HEK293 (cell line): ENCODE results near the gene ADM2.

Source experiments
- CTCF ChIA-PET: fragments of 350-600 bp; formaldehyde crosslinking; extraction: SDS; loops from one replicate; lab custom pipeline; 2021; ENCODE audit warnings: antibody characterized with exemption; lab: Yijun Ruan, JAX
- POLR2A ChIA-PET: fragments of 300-600 bp; formaldehyde crosslinking; extraction: SDS; loops from one replicate; lab custom pipeline; 2020; ENCODE audit warnings: antibody characterized with exemption, inconsistent platforms; lab: Yijun Ruan, JAX
- H3K27ac ChIP-seq: fragments of 200-500 bp; sonication (Bioruptor generic); 2 replicates; pipeline ENCODE4 v1.5.1; 2014; ENCODE audit warnings: low read depth, low read length, control low read depth, inconsistent platforms; ENCODE audit errors: extremely low read depth
- H3K36me3 ChIP-seq, 2 experiments: fragments of 200-500 bp in 1 of 2; sonication (Bioruptor generic) in 1 of 2; 1 replicate in 1 of 2; 2 replicates in 1 of 2; pipeline ENCODE4 v1.5.1; 2014 to 2017; ENCODE audit warnings: inconsistent platforms in 2 of 2, low read length in 2 of 2; ENCODE audit not compliant: control insufficient read depth in 2 of 2, insufficient read depth in 1 of 2
- H3K4me1 ChIP-seq: fragments of 200-500 bp; sonication (Bioruptor generic); 2 replicates; pipeline ENCODE4 v1.5.1; 2014; ENCODE audit warnings: mild to moderate bottlenecking, low read length, inconsistent platforms; ENCODE audit not compliant: control insufficient read depth, insufficient read depth
- H3K4me3 ChIP-seq: 2 replicates; pipeline ENCODE4 v1.5.1; 2011; ENCODE audit warnings: low read depth, mild to moderate bottlenecking, control low read depth, low read length, moderate library complexity
- H3K9me3 ChIP-seq: fragments of 200-500 bp; sonication (Bioruptor generic); 2 replicates; pipeline ENCODE4 v1.5.1; 2014; ENCODE audit warnings: low read depth, low read length, inconsistent platforms; ENCODE audit not compliant: control insufficient read depth, insufficient read depth
- AEBP2 ChIP-seq: fragments of 450-650 bp; formaldehyde crosslinking; IDR thresholded peaks from 2 replicates; pipeline ENCODE4 v1.5.1; 2016; ENCODE audit warnings: missing biosample characterization, missing genetic modification characterization, borderline replicate concordance
- GLIS1 ChIP-seq: fragments of 450-650 bp; formaldehyde crosslinking; IDR thresholded peaks from 2 replicates; pipeline ENCODE4 v1.5.1; 2016; ENCODE audit warnings: missing biosample characterization, missing genetic modification characterization
- MZF1 ChIP-seq: fragments of 450-650 bp; formaldehyde crosslinking; IDR thresholded peaks from 2 replicates; pipeline ENCODE4 v1.5.1; 2017; ENCODE audit warnings: missing biosample characterization, missing genetic modification characterization, borderline replicate concordance
- PRDM10 ChIP-seq: fragments of 450-650 bp; formaldehyde crosslinking; IDR thresholded peaks from 2 replicates; pipeline ENCODE4 v1.5.1; 2016; ENCODE audit warnings: missing biosample characterization, missing genetic modification characterization
- PRDM6 ChIP-seq: fragments of 450-650 bp; formaldehyde crosslinking; IDR thresholded peaks from 2 replicates; pipeline ENCODE4 v1.5.1; 2017; ENCODE audit warnings: missing biosample characterization, missing genetic modification characterization
- SALL2 ChIP-seq: fragments of 450-650 bp; formaldehyde crosslinking; IDR thresholded peaks from 2 replicates; pipeline ENCODE4 v1.5.0; 2017; ENCODE audit warnings: missing biosample characterization, mild to moderate bottlenecking, missing genetic modification characterization, borderline replicate concordance
- SCRT2 ChIP-seq: fragments of 450-650 bp; formaldehyde crosslinking; IDR thresholded peaks from 2 replicates; pipeline ENCODE4 v1.5.1; 2016; ENCODE audit warnings: missing biosample characterization, missing genetic modification characterization
- ZBTB17 ChIP-seq: fragments of 450-650 bp; formaldehyde crosslinking; IDR thresholded peaks from 2 replicates; pipeline ENCODE4 v1.5.1; 2016; ENCODE audit warnings: missing biosample characterization, missing genetic modification characterization
- ZBTB20 ChIP-seq: fragments of 450-650 bp; formaldehyde crosslinking; IDR thresholded peaks from 2 replicates; pipeline ENCODE4 v1.5.1; 2016; ENCODE audit warnings: missing biosample characterization, missing genetic modification characterization
- ZBTB44 ChIP-seq: fragments of 450-650 bp; IDR thresholded peaks from 2 replicates; pipeline ENCODE4 v1.5.1; 2018; ENCODE audit warnings: missing biosample characterization, mild to moderate bottlenecking, missing genetic modification characterization
- ZBTB48 ChIP-seq: fragments of 450-650 bp; formaldehyde crosslinking; IDR thresholded peaks from 2 replicates; pipeline ENCODE4 v1.5.1; 2016; ENCODE audit warnings: missing biosample characterization, missing genetic modification characterization
- ZBTB8A ChIP-seq: fragments of 450-650 bp; formaldehyde crosslinking; IDR thresholded peaks from 2 replicates; pipeline ENCODE4 v1.5.1; 2016; ENCODE audit warnings: missing biosample characterization, missing genetic modification characterization
- ZFHX2 ChIP-seq: fragments of 450-650 bp; formaldehyde crosslinking; conservative IDR thresholded peaks from 2 replicates; pipeline ENCODE4 v1.5.1; 2016; ENCODE audit warnings: missing biosample characterization, missing genetic modification characterization
- ZIC2 ChIP-seq: fragments of 450-650 bp; formaldehyde crosslinking; IDR thresholded peaks from 2 replicates; pipeline ENCODE4 v1.5.1; 2016; ENCODE audit warnings: missing biosample characterization, missing genetic modification characterization
- ZNF10 ChIP-seq: fragments of 450-650 bp; formaldehyde crosslinking; IDR thresholded peaks from 2 replicates; pipeline ENCODE4 v1.5.1; 2017; ENCODE audit warnings: missing biosample characterization, missing genetic modification characterization
- ZNF114 ChIP-seq: fragments of 450-650 bp; formaldehyde crosslinking; IDR thresholded peaks from 2 replicates; pipeline ENCODE4 v1.5.0; 2017; ENCODE audit warnings: missing biosample characterization, missing genetic modification characterization
- ZNF248 ChIP-seq: fragments of 450-650 bp; formaldehyde crosslinking; IDR thresholded peaks from 2 replicates; pipeline ENCODE4 v1.5.1; 2017; ENCODE audit warnings: missing biosample characterization, missing genetic modification characterization
- ZNF350 ChIP-seq: fragments of 450-650 bp; formaldehyde crosslinking; IDR thresholded peaks from 2 replicates; pipeline ENCODE4 v1.5.0; 2017; ENCODE audit warnings: missing biosample characterization, mild to moderate bottlenecking, missing genetic modification characterization
- ZNF580 ChIP-seq: fragments of 450-650 bp; formaldehyde crosslinking; IDR thresholded peaks from 2 replicates; pipeline ENCODE4 v1.5.1; 2016; ENCODE audit warnings: missing biosample characterization, missing genetic modification characterization
- ZNF658 ChIP-seq: fragments of 450-650 bp; formaldehyde crosslinking; IDR thresholded peaks from 2 replicates; pipeline ENCODE4; 2016; ENCODE audit warnings: missing biosample characterization, missing genetic modification characterization
- ZNF768 ChIP-seq: fragments of 450-650 bp; formaldehyde crosslinking; IDR thresholded peaks from 2 replicates; pipeline ENCODE4 v1.5.1; 2018; ENCODE audit warnings: missing biosample characterization, mild to moderate bottlenecking, missing genetic modification characterization
- ZNF785 ChIP-seq: fragments of 450-650 bp; formaldehyde crosslinking; IDR thresholded peaks from 2 replicates; pipeline ENCODE4 v1.5.1; 2016; ENCODE audit warnings: missing biosample characterization, missing genetic modification characterization

ADM2 gene

GRCh38 chr22:50474710-50475651, 6.4 kb upstream of the ADM2 start, which contains the start of gene SBF1 (continued):
- TF ChIP-seq SALL2 (tag by site-specific recombination) (no peak), ZNF580 (tag by site-specific recombination) (no peak), PRDM6 (tag by site-specific recombination) (no peak)
- TF ChIP-seq, all 188 proteins: peak for 18

- H3K27ac ChIP-seq = peak overlapping the region; percentile 87; the same call in 1 of the 2 replicates
- no peak overlapping the region for H3K4me3 ChIP-seq
- peaks cover 4 to 31% of the 10 kb centered on the region in 2 experiments; a peak in 2 of 3 replicates for H3K36me3 ChIP-seq
- no peaks in the 10 kb centered on the region for H3K9me3 ChIP-seq
- peaks cover 17% of the 10 kb centered on the region for H3K4me1 ChIP-seq
- CTCF ChIA-PET = no interaction called here
- TF ChIP-seq ZNF248 (tag by site-specific recombination) (no peak), ZIC2 (tag by site-specific recombination) (peak; percentile 88), ZNF114 (tag by site-specific recombination) (no peak), ZBTB17 (tag by site-specific recombination) (peak; percentile 49; the same call in 1 of the 2 replicates), ZNF768 (tag by site-specific recombination) (no peak)
- POLR2A ChIA-PET = interaction anchor here (0.9 to 1.2 kb wide), 4 partner anchors 21 to 50 kb away, joined by 3 read pairs; partner anchors contain the start of genes LMF2, NCAPH2 and SCO2
Measured at GRCh38 chr22:50475652-50476002, 5.7 kb upstream of the ADM2 start.

GRCh38 chr22:50476868-50477267, 4.5 kb upstream of the ADM2 start:
- CTCF ChIA-PET = interaction anchor here (0.6 kb wide), 1 partner anchor 25 kb away, joined by 4 read pairs; no protein-coding TSS in a partner anchor
- no peak overlapping the region for H3K4me3 ChIP-seq
- H3K4me1 ChIP-seq = peaks cover 11% of the 10 kb centered on the region
- H3K36me3 ChIP-seq = peaks cover 4 to 19% of the 10 kb centered on the region in 2 experiments; a peak in 2 of 3 replicates
- H3K27ac ChIP-seq = peak overlapping the region; percentile 25
- POLR2A ChIA-PET = interaction anchor here (1.3 to 1.5 kb wide), 2 partner anchors 31 to 49 kb away, joined by 3 to 5 read pairs; partner anchors contain the start of genes LMF2, NCAPH2 and SCO2
- H3K9me3 ChIP-seq = no peaks in the 10 kb centered on the region
- TF ChIP-seq ZNF658 (tag by site-specific recombination) = no peak
- TF ChIP-seq GLIS1 (tag by site-specific recombination) = no peak
- peak; percentile 46 for TF ChIP-seq ZBTB17 (tag by site-specific recombination)
- TF ChIP-seq ZNF10 (tag by site-specific recombination) = no peak
- TF ChIP-seq SALL2 (tag by site-specific recombination) = no peak
- TF ChIP-seq ZBTB8A = 0 out of 2 replicates have a peak, but pooled peaks have one; percentile 13
- TF ChIP-seq ZBTB48 (tag by site-specific recombination) = peak; percentile 92
- peak; percentile 87 for TF ChIP-seq PRDM10 (tag by site-specific recombination)
- no peak for TF ChIP-seq MZF1 (tag by site-specific recombination)
- no peak for TF ChIP-seq ZNF785 (tag by site-specific recombination)
- no peak for TF ChIP-seq ZFHX2
- peak; percentile 57 for TF ChIP-seq ZBTB20
- no peak for TF ChIP-seq SCRT2 (tag by site-specific recombination)
- no peak for TF ChIP-seq AEBP2 (tag by site-specific recombination)
- no peak for TF ChIP-seq ZBTB44
- TF ChIP-seq ZNF350 (tag by site-specific recombination) = no peak
